ENCODE data around the gene CAPNS1.

CAPNS1 gene

GRCh38 chr19:36113894-36114720, 25.8 kb upstream of the CAPNS1 start:
- no peak for TF ChIP-seq ZNF70 (CRISPR knock-in tag; IDR thresholded peaks at IDR 0.05)
- TF ChIP-seq ZC3H10 (CRISPR knock-in tag; IDR thresholded peaks at IDR 0.05) = no peak
- TF ChIP-seq GLIS3 (CRISPR knock-in tag; IDR thresholded peaks at IDR 0.05) = no peak
- TF ChIP-seq, protein P1, sequence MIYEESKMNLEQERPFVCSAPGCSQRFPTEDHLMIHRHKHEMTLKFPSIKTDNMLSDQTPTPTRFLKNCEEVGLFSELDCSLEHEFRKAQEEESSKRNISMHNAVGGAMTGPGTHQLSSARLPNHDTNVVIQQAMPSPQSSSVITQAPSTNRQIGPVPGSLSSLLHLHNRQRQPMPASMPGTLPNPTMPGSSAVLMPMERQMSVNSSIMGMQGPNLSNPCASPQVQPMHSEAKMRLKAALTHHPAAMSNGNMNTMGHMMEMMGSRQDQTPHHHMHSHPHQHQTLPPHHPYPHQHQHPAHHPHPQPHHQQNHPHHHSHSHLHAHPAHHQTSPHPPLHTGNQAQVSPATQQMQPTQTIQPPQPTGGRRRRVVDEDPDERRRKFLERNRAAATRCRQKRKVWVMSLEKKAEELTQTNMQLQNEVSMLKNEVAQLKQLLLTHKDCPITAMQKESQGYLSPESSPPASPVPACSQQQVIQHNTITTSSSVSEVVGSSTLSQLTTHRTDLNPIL (CRISPR knock-in tag; IDR thresholded peaks at IDR 0.05; ENCODE audit: low read depth) = no peak
- TF ChIP-seq CSDC2 (CRISPR knock-in tag; IDR thresholded peaks at IDR 0.05) = no peak
- ATAC-seq = peak; percentile 2

GRCh38 chr19:36114721-36115452, 25.0 kb upstream of the CAPNS1 start, which contains the start of gene POLR2I:
TSS of gene POLR2I (minus strand) at chr19:36114875. CDS start at chr19:36114856, 19 bp downstream.
- no peak for TF ChIP-seq ESRRG (CRISPR knock-in tag; IDR thresholded peaks at IDR 0.05)
- TF ChIP-seq RARB (CRISPR knock-in tag; IDR thresholded peaks at IDR 0.05) = no peak
- TF ChIP-seq ISL1 (CRISPR knock-in tag; IDR thresholded peaks at IDR 0.05) = no peak
- TF ChIP-seq ZNF8 (CRISPR knock-in tag; IDR thresholded peaks at IDR 0.05) = no peak
- TF ChIP-seq TOX (CRISPR knock-in tag; IDR thresholded peaks at IDR 0.05; ENCODE audit: borderline replicate concordance) = no peak
- no peak for TF ChIP-seq ZNF70 (CRISPR knock-in tag; IDR thresholded peaks at IDR 0.05)
- no peak for TF ChIP-seq PPARA (CRISPR knock-in tag; IDR thresholded peaks at IDR 0.05; ENCODE audit: borderline replicate concordance)
- TF ChIP-seq, protein P1 (CRISPR knock-in tag; IDR thresholded peaks at IDR 0.05; ENCODE audit: low read depth) = no peak
- TF ChIP-seq SNAI2 (CRISPR knock-in tag; IDR thresholded peaks at IDR 0.05) = no peak
- no peak for TF ChIP-seq PATZ1 (CRISPR knock-in tag; IDR thresholded peaks at IDR 0.05; ENCODE audit: borderline replicate concordance)
- no peak for TF ChIP-seq ARNTL (CRISPR knock-in tag; IDR thresholded peaks at IDR 0.05; ENCODE audit: borderline replicate concordance, low read depth)
- no peak for TF ChIP-seq ZC3H10 (CRISPR knock-in tag; IDR thresholded peaks at IDR 0.05)
- no peak for TF ChIP-seq OSR1 (CRISPR knock-in tag; IDR thresholded peaks at IDR 0.05)
- TF ChIP-seq ZNF565 (CRISPR knock-in tag; conservative IDR thresholded peaks at IDR 0.05; ENCODE audit: low read depth) = no peak
- no peak for TF ChIP-seq CSDC2 (CRISPR knock-in tag; IDR thresholded peaks at IDR 0.05)
- no peak for TF ChIP-seq ZFP30 (CRISPR knock-in tag; IDR thresholded peaks at IDR 0.05)
- TF ChIP-seq BACH2 (CRISPR knock-in tag; IDR thresholded peaks at IDR 0.05; ENCODE audit: borderline replicate concordance) = no peak

GRCh38 chr19:36115453-36116343, 24.2 kb upstream of the CAPNS1 start, which contains the start of gene TBCB:
TSS of gene TBCB (plus strand) at chr19:36115468. CDS start at chr19:36115561, 93 bp downstream.
- no peak for TF ChIP-seq ZNF8 (CRISPR knock-in tag; IDR thresholded peaks at IDR 0.05)
- TF ChIP-seq CSRNP3 (CRISPR knock-in tag; IDR thresholded peaks at IDR 0.05) = no peak
- peak; percentile 32; the same call in 1 of the 2 replicates for TF ChIP-seq TSHZ2 (CRISPR knock-in tag; IDR thresholded peaks at IDR 0.05)
- peak; percentile 51 for ATAC-seq

More at GRCh38 chr19:36114721-36115452, 25.0 kb upstream of the CAPNS1 start, which contains the start of gene POLR2I:
- peak; percentile 96 for ATAC-seq

All from SK-N-SH treated with all-trans-retinoic acid at 6 μM for 48 hours (cell line).